ENCODE data around the gene DLX3. TPM values are rescaled to one million over a fixed set of nuclear protein-coding genes. Genes with fewer than 3 reads are reported as not detected.

The DLX3 gene
- total RNA-seq, 1 experiment from 2014 or later: 1.2 TPM

GRCh38 chr17:49976828-49977202, 18.2 kb downstream of the DLX3 start:
- Mint-ChIP-seq H3K27me3 (ENCODE audit: low read depth) (peaks cover 100% of the 10 kb centered on the region), H3K36me3 (ENCODE audit: insufficient read depth in 1 of 3, low read depth in 3 of 3) (no peaks in the 10 kb centered on the region; a peak in 1 of 7 replicates), H3K27ac (no peak overlapping the region), H3K4me3 (no peak overlapping the region), H3K4me1 (peaks cover 40 to 77% of the 10 kb centered on the region in 2 experiments), H3K9me3 (no peaks in the 10 kb centered on the region; a peak in 1 of 5 replicates)
- DNase-seq: no peak
- no peaks in the 10 kb centered on the region for H3K79me2 ChIP-seq (ENCODE audit: insufficient read depth, low read length)
- no peaks in the 10 kb centered on the region for H3K9me3 ChIP-seq (ENCODE audit: control insufficient read depth, low read depth, low read length)
- no CpG with 5 or more reads among the region's 4 CpGs for WGBS (ENCODE audit: extremely low coverage, insufficient read length, low lambda C conversion rate)
- peaks cover 42% of the 10 kb centered on the region for H3K27me3 ChIP-seq (ENCODE audit: insufficient read depth, low read length)
- H3K23ac ChIP-seq (ENCODE audit: insufficient read length, low read depth, low read length): no peak overlapping the region
- no peak overlapping the region for H4K5ac ChIP-seq (ENCODE audit: insufficient read length, low read depth, low read length)
- no peak overlapping the region for H2BK12ac ChIP-seq (ENCODE audit: insufficient read length, low read depth, low read length)
- H4K91ac ChIP-seq (ENCODE audit: insufficient read length, low read depth, low read length): no peak overlapping the region
- H2BK5ac ChIP-seq (ENCODE audit: insufficient read length, low read length): no peak overlapping the region
- no peak overlapping the region for H3T11ph ChIP-seq (ENCODE audit: low read length)
- no peak overlapping the region for H3K14ac ChIP-seq (ENCODE audit: insufficient read depth, low read length)
- H3K4me1 ChIP-seq (ENCODE audit: insufficient read depth, low read length): peaks cover 3% of the 10 kb centered on the region
- H2BK15ac ChIP-seq (ENCODE audit: low read depth, low read length): no peak overlapping the region
- no peak overlapping the region for H3K27ac ChIP-seq (ENCODE audit: insufficient read length, low read depth, low read length)
- peaks cover 4% of the 10 kb centered on the region for H3K23me2 ChIP-seq (ENCODE audit: insufficient read length, low read depth, low read length, poor library complexity, severe bottlenecking)
- no peak overlapping the region for H2AFZ ChIP-seq (ENCODE audit: low read length)
- H3K9ac ChIP-seq (ENCODE audit: extremely low read depth, insufficient read length, low read length): no peak overlapping the region
- no peaks in the 10 kb centered on the region for H3K79me1 ChIP-seq (ENCODE audit: insufficient read depth, low read depth, low read length, poor library complexity, severe bottlenecking)
- no peaks in the 10 kb centered on the region for H4K20me1 ChIP-seq (ENCODE audit: control insufficient read depth, insufficient read depth, insufficient read length)
- H3K4ac ChIP-seq (ENCODE audit: low read depth, low read length): no peak overlapping the region
- H4K8ac ChIP-seq (replicated peaks; ENCODE audit: insufficient read length, low read depth, low read length): no peak overlapping the region
- no peak overlapping the region for H3K4me2 ChIP-seq (ENCODE audit: insufficient read depth, insufficient read length, low read length)
- no peak overlapping the region for H2AK5ac ChIP-seq (ENCODE audit: insufficient read length, low read length)
- H2BK20ac ChIP-seq (ENCODE audit: low read depth, low read length, poor library complexity, severe bottlenecking): no peak overlapping the region
- TF ChIP-seq CTCF (conservative IDR thresholded peaks at IDR 0.05): no peak
- H3K18ac ChIP-seq (ENCODE audit: insufficient read length, low read depth, low read length): no peak overlapping the region
- H2BK120ac ChIP-seq (ENCODE audit: low read depth, low read length, poor library complexity, severe bottlenecking): no peak overlapping the region
- no peak overlapping the region for H3K56ac ChIP-seq (ENCODE audit: insufficient read length, low read depth, low read length)
